GM10266 (cell line): ENCODE results near the gene CYTH1.

Experiments
- DNase-seq: peaks from one replicate; pipeline ENCODE4 v3.0.0; 2012; ENCODE audit errors: extremely low spot score
- TF ChIP-seq, protein P1 (sequence below): IDR thresholded peaks from 2 replicates; pipeline ENCODE4 v1.5.1; 2012; ENCODE audit warnings: mild to moderate bottlenecking, low read depth; ENCODE audit not compliant: control insufficient read depth, insufficient read depth; ENCODE audit errors: missing control alignments

The CYTH1 gene

DNA sequence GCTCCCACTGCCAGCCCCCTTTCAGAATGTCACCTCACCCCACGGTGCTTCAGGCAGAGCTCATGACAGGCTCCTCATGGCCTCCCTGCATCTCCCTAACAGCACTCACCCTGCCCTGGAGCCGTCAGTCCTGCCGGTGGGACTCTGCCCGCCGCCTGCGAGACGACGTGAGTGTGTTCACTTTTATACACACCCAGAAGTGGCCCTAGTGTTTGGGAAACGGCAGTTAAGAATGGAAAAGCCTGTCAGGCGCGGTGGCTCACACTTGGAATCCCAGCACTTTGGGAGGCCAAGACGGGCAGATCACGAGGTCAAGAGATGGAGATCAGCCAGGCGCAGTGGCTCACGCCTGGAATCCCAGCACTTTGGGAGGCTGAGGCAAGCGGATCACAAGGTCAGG, 12.3 kb upstream of the CYTH1 start:
- no peak for DNase-seq
- TF ChIP-seq, protein P1, sequence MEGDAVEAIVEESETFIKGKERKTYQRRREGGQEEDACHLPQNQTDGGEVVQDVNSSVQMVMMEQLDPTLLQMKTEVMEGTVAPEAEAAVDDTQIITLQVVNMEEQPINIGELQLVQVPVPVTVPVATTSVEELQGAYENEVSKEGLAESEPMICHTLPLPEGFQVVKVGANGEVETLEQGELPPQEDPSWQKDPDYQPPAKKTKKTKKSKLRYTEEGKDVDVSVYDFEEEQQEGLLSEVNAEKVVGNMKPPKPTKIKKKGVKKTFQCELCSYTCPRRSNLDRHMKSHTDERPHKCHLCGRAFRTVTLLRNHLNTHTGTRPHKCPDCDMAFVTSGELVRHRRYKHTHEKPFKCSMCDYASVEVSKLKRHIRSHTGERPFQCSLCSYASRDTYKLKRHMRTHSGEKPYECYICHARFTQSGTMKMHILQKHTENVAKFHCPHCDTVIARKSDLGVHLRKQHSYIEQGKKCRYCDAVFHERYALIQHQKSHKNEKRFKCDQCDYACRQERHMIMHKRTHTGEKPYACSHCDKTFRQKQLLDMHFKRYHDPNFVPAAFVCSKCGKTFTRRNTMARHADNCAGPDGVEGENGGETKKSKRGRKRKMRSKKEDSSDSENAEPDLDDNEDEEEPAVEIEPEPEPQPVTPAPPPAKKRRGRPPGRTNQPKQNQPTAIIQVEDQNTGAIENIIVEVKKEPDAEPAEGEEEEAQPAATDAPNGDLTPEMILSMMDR = no peak

DNA sequence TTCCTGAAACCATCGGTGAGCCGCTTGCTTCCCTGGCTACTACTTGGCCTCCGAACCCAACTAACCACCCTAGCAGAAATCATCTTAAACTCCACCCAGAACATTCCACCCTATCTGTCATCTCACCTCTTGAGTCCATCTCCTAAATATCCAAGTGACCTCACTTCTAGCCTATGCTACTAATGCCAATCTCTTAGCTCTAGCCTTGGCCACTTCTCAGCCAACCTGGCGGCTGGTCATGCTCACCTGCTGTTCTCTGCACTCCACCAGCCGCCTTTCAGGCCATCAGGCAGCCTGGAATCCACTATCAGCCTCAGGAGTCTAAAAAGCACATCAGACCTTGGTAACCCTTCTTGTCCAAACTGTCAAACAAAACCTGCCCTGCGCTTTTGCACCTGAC, 11.9 kb upstream of the CYTH1 start:
- DNase-seq = no peak
- TF ChIP-seq, protein P1 = no peak

DNA sequence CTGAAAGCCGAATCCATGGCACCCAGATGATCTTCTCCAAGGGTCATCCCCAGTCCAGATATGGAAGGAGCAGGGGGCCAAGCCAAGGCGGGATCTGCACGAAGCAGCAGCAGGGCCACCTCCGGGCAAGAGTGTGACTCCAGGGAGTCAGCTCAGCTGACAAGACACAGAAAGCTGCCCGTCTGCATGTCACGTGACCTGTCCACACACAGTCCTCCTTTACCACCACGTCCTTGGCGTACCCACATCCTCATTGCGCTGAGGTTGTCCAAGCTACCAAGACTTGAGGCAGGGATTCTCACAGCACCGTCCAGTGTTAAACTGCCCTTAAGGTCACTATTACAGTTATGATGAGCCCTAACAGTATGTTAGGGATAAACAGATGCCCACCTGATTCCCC, 11.3 kb upstream of the CYTH1 start:
- TF ChIP-seq, protein P1 = no peak
- no peak for DNase-seq

DNA sequence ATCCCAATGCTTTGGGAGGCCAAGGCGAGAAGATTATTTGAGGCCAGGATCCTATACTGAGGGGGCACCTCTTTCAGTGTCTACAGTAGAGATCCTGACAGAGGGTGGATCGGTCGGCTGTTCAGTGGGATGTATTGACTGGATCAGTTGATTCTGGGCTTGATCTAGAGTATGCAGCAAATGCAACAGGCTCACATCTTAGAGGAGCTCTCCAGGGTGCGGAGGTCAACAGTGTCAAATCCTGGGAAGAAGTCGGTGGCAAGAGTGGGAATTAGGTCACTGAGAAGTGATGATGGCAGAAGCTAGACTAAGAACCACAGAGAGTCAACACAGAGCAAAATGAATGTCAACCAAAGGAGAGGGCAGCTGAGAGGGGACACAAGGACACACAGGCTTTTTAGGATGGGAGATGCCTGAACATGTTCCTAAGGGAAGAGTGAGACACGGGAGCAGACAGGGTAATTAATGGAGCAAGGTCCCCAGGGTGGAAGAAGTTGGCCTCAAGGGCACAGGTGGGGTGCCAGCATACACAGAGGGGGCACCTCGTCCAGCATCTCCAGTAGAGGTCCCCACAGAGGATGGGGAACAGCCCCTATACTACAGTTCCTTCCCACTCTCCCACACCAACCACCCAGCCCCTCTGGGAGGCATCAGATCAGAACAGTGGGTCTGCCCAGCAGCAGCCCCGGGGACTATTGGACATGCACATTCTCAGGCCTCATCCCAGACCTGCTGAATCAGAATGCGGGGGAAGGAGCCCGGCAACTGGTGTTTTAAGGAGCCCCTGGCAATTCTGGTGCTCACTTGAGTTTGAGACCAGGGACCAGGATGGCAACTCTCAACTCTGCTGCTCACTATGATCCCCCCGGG, 10.0 kb upstream of the CYTH1 start:
- TF ChIP-seq, protein P1 = no peak
- DNase-seq = no peak

DNA sequence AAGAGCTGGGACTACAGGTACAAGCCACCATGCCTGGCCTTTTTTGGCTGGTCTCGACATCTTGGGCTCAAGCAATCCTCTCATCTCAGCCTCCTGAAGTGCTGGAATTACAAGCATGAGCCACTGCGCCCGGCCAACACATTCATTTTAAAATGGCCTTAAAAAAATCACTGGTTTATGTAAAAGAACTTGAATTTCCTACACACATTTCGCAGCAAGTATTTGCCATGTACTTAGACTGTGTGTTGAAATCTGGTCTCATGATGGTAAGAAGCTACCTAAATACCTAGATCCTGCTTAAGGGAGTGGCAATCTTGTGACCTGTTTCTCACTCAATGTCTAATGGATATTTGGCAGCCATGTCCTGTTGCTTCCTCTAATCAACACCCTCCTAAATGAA, 8.5 kb upstream of the CYTH1 start:
- TF ChIP-seq, protein P1 = no peak
- no peak for DNase-seq

DNA sequence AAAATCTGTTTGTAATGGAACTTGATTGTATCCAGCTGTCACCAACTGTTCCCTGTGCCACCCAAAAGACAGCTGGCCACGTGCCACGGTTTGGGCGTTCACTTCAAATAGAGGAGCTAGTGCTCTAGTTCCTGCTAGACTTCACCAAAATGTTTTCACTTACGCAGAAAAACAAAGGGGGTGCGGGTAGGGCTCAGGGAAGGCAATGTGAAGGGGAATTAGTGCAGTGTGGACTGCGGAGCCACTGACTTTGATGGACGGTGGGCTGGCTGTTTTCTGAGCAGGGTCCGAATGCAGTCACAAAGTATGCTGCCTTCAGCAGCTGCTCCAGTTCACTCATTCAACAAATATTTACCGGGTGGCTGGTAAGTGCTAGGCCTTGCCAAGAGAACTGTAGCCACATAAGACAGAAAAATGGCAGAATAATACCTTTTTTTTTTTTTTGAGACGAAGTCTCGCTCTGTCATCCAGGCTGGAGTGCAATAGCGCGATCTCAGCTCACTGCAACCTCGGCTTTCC, 7.6 kb upstream of the CYTH1 start:
- no peak for DNase-seq
- TF ChIP-seq, protein P1 = no peak

DNA sequence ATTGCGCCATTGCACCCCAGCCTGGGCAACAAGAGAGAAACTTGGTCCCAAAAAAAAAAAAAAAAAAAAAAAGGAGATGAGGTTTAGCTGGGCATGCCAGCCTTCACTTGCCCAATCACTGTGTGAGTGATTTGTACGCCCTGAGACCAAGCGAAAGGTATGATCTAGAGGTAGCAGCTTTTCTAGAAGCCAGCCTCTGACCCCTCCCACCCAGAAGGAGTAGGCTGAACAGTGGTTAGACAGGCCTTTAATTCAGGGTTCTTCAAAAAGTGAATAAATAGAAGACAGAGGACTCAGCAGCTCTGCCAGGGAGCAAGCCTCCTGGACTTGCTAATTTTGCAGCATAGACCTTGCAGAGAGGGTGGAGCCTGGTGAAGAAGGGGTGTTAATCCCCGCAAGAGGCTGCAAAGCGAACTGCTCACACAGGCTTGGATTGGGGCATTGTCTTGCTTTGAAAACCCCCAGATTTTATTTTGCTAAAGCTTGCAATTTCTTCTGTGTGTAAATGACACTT, 7.1 kb upstream of the CYTH1 start:
- no peak for DNase-seq
- TF ChIP-seq, protein P1 = no peak
